Parathyroid adenoma (tissue), 2 donors: ENCODE results near the gene DACH2.

Experiments used
- H2AFZ ChIP-seq: fragments of 300-600 bp; sonication (generic); one replicate; pipeline ENCODE4 v1.7.0; 2017; ENCODE audit warnings: antibody characterized with exemption, mild to moderate bottlenecking
- H3K27ac ChIP-seq: fragments of 300-600 bp; sonication (generic); one replicate; pipeline ENCODE4 v1.7.0; 2017
- H3K27me3 ChIP-seq: fragments of 300-600 bp; sonication (generic); one replicate; pipeline ENCODE4 v1.7.0; 2017; ENCODE audit warnings: low read length; ENCODE audit not compliant: control insufficient read depth, insufficient read depth
- H3K36me3 ChIP-seq: fragments of 300-600 bp; sonication (generic); one replicate; pipeline ENCODE4 v1.7.0; 2017; ENCODE audit warnings: low read length; ENCODE audit not compliant: control insufficient read depth, insufficient read depth
- H3K4me1 ChIP-seq: fragments of 300-600 bp; sonication (generic); one replicate; pipeline ENCODE4 v1.7.0; 2017; ENCODE audit warnings: control low read depth
- H3K4me2 ChIP-seq: fragments of 300-600 bp; sonication (generic); one replicate; pipeline ENCODE4 v1.7.0; 2017; ENCODE audit warnings: low read length
- H3K4me3 ChIP-seq: fragments of 300-600 bp; sonication (generic); one replicate; pipeline ENCODE4 v1.7.0; 2017; ENCODE audit warnings: low read depth, low read length
- H3K79me2 ChIP-seq: fragments of 300-600 bp; sonication (generic); one replicate; pipeline ENCODE4 v1.7.0; 2017; ENCODE audit warnings: control low read depth
- H3K9ac ChIP-seq: fragments of 300-600 bp; sonication (generic); one replicate; pipeline ENCODE4 v1.7.0; 2017; ENCODE audit warnings: mild to moderate bottlenecking
- H3K9me3 ChIP-seq: fragments of 300-600 bp; sonication (generic); one replicate; pipeline ENCODE4 v1.7.0; 2017; ENCODE audit warnings: low read length; ENCODE audit not compliant: control insufficient read depth
- TF ChIP-seq, protein P1 (sequence below): fragments of 300-600 bp; sonication (generic); IDR thresholded peaks from one replicate; pipeline ENCODE4 v1.7.0; 2017; ENCODE audit warnings: antibody characterized with exemption, mild to moderate bottlenecking
- donor health status: primary hyperparathyroidism.

DACH2 gene

DNA sequence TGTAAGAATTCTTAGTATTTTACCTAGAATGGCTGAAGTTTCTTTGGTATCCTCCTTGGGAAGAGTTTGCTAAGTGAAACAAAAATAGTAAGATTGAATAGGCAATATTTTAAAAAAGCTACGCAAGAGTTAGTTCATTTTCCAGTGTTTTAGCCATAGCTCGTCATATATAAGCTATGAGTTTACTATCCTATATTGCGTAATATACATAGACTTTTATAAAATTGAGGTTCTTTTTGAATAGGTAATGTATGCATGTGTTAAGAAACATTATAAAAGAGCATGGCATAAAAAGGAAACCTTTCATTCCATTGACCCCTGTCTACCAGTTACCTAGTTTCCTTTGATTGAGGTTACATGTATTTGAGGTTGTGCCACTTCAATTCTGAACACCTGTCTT lies 67.0 kb downstream of the DACH2 start:
- Histone ChIP-seq H3K4me1 (no peaks in the 10 kb centered on the region), H3K27ac (no peak overlapping the region), H3K9me3 (no peaks in the 10 kb centered on the region), H2AFZ (no peak overlapping the region), H3K36me3 (no peaks in the 10 kb centered on the region), H3K4me3 (no peak overlapping the region), H3K9ac (no peak overlapping the region), H3K79me2 (no peaks in the 10 kb centered on the region), H3K27me3 (no peaks in the 10 kb centered on the region), H3K4me2 (no peak overlapping the region)
- TF ChIP-seq, protein P1, sequence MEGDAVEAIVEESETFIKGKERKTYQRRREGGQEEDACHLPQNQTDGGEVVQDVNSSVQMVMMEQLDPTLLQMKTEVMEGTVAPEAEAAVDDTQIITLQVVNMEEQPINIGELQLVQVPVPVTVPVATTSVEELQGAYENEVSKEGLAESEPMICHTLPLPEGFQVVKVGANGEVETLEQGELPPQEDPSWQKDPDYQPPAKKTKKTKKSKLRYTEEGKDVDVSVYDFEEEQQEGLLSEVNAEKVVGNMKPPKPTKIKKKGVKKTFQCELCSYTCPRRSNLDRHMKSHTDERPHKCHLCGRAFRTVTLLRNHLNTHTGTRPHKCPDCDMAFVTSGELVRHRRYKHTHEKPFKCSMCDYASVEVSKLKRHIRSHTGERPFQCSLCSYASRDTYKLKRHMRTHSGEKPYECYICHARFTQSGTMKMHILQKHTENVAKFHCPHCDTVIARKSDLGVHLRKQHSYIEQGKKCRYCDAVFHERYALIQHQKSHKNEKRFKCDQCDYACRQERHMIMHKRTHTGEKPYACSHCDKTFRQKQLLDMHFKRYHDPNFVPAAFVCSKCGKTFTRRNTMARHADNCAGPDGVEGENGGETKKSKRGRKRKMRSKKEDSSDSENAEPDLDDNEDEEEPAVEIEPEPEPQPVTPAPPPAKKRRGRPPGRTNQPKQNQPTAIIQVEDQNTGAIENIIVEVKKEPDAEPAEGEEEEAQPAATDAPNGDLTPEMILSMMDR, result no peak

DNA sequence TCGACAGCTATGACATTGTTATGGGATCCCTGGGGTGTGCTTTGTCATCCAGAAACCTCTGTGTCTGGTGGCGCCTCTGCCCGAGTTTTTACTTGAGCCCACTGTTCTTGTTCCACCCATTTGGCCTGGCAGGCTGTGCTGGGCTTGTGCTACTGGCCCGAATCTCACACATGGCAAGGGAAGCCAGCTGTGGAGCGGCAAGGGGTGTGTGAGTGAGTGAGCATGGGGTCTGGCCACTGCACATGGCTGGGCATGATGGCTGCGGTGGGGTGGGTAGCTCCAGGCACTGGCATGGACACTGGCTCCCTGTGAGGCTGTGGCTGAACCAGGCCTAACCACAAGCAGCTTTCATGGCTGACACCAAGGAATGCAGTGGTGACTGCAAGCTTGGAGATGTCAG lies 89.2 kb downstream of the DACH2 start:
- H3K9ac ChIP-seq, result no peak overlapping the region
- H3K4me2 ChIP-seq, result no peak overlapping the region
- no peaks in the 10 kb centered on the region for H3K36me3 ChIP-seq
- H3K9me3 ChIP-seq, result no peaks in the 10 kb centered on the region
- no peak overlapping the region for H2AFZ ChIP-seq
- no peaks in the 10 kb centered on the region for H3K27me3 ChIP-seq
- H3K79me2 ChIP-seq, result no peaks in the 10 kb centered on the region
- no peak overlapping the region for H3K27ac ChIP-seq
- no peak overlapping the region for H3K4me3 ChIP-seq
- TF ChIP-seq, protein P1, result no peak
- H3K4me1 ChIP-seq, result no peaks in the 10 kb centered on the region

DNA sequence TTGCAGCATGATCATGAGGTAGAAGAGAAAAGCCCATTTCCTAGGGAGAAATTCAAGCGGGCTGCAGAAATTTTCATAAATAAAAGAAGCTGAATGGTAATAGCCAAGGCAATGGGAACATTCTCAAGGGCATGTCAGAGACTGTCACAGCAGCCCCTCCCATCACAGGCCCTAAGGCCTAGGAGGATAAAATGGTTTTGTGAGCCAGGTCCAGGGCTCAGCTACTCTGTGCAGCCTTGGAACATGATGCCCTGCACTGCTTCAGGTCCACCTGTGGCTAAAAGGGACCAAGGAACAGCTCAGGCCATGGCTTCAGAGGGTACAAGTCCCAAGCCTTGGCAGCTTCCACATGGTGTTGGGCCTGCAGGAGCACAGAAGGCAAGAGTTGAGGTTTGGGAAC lies 93.3 kb downstream of the DACH2 start:
- Histone ChIP-seq H3K9ac (no peak overlapping the region), H3K4me1 (no peaks in the 10 kb centered on the region), H2AFZ (no peak overlapping the region), H3K36me3 (no peaks in the 10 kb centered on the region), H3K4me3 (no peak overlapping the region), H3K4me2 (no peak overlapping the region), H3K27me3 (no peaks in the 10 kb centered on the region), H3K9me3 (no peaks in the 10 kb centered on the region), H3K79me2 (no peaks in the 10 kb centered on the region), H3K27ac (no peak overlapping the region)
- TF ChIP-seq, protein P1, result no peak

DNA sequence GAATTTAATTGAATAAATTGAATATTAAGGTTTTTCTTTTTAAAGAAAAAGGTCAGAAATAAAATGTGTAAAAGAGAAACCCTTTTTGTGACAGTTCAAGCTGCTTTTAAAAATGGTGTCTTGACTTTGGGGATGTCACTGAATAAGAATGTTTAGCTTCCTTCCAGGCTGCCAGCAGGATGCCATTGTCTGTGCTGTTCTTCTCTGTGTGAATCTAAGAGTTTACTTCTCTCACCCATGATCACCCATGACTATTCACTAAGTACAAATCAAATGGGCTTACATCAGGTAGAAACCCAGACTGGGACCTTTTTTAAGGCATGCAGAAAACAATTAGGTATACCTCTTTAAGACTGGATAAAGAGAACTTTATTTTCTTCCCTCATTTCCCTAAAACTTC lies 115.3 kb downstream of the DACH2 start:
- Histone ChIP-seq H3K27ac (no peak overlapping the region), H2AFZ (no peak overlapping the region), H3K9me3 (no peaks in the 10 kb centered on the region), H3K9ac (no peak overlapping the region), H3K36me3 (no peaks in the 10 kb centered on the region), H3K4me1 (no peaks in the 10 kb centered on the region), H3K4me2 (no peak overlapping the region), H3K79me2 (no peaks in the 10 kb centered on the region), H3K4me3 (no peak overlapping the region), H3K27me3 (no peaks in the 10 kb centered on the region)
- TF ChIP-seq, protein P1, result no peak

DNA sequence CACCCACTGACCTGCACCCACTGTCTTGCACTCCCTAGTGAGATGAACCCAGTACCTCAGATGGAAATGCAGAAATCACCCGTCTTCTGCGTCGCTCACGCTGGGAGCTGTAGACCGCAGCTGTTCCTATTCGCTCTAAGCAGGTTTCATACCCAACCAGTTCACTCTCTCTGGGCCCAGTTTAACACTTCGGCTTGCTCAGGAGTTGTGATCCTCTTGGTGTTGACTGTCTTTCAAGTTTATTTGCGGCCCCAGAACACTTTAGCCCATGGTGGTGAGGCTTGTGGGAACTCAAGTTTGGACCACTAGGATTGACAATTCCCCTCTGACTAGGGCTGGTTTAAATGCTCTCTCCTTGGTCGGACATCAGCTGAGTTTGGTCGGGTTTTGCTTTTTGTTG lies 147.0 kb downstream of the DACH2 start:
- Histone ChIP-seq H3K27me3 (no peaks in the 10 kb centered on the region), H3K9me3 (no peaks in the 10 kb centered on the region), H3K4me3 (no peak overlapping the region), H3K27ac (no peak overlapping the region), H3K4me1 (no peaks in the 10 kb centered on the region), H3K36me3 (no peaks in the 10 kb centered on the region), H3K9ac (no peak overlapping the region), H3K4me2 (no peak overlapping the region), H2AFZ (no peak overlapping the region), H3K79me2 (no peaks in the 10 kb centered on the region)
- TF ChIP-seq, protein P1, result no peak
